Right cardiac atrium (tissue), 5 donors: ENCODE results near the gene NBEAL1. TPM values are rescaled to one million over a fixed set of nuclear protein-coding genes. Genes with fewer than 3 reads are reported as not detected.
"Not testable (repeated sequence)": the region's sequence is repeated elsewhere in the genome, so short reads cannot be mapped to it uniquely, and the experiment has no call there.

Source experiments
- ATAC-seq, 2 donors: fragments of 200-7000 bp; cut with Tn5 transposase; one replicate each; pipeline versions ENCODE4 v1.8.0 to v1.9.1; 2020; ENCODE audit warnings: moderate library complexity in 2 of 2, mild to moderate bottlenecking in 1 of 2
- DNase-seq, 3 donors: peaks; one replicate each; pipeline ENCODE4 v3.0.0-alpha.2; 2020
- H3K27ac ChIP-seq: one replicate; pipeline ENCODE4 v1.5.1; 2013; ENCODE audit warnings: mild to moderate bottlenecking, low read length, control low read depth, moderate library complexity
- H3K27me3 ChIP-seq: one replicate; pipeline ENCODE4 v1.6.1; 2013; ENCODE audit not compliant: control insufficient read depth, insufficient read depth
- H3K4me1 ChIP-seq: one replicate; pipeline ENCODE4 v1.6.1; 2013; ENCODE audit warnings: low read length; ENCODE audit not compliant: control insufficient read depth, insufficient read depth
- H3K4me3 ChIP-seq: one replicate; pipeline ENCODE4 v1.5.1; 2013; ENCODE audit warnings: low read length, control low read depth
- H3K9me3 ChIP-seq: one replicate; pipeline ENCODE4 v1.6.1; 2013; ENCODE audit warnings: low read length; ENCODE audit not compliant: control insufficient read depth
- WGBS: extraction: QIAGEN DNeasy Blood & Tissue Kit; methylation state at CpG from one replicate; pipeline ENCODE4 v1.1.7; 2013; 5-methylcytosine and 5-hydroxymethylcytosine counted together
- intact Hi-C, 4 donors: fragments of 100-400 bp; cut with DNase I; formaldehyde crosslinking; loops; one replicate each; pipeline versions ENCODE4 v1.11.0 to v1.14.0; 2022 to 2023
- long read RNA-seq, 4 donors: library from polyadenylated mRNA; unstranded; transcript quantifications; one replicate each; pipeline ENCODE4 v2.0.0, GENCODE V29; 2020 to 2021
- polyA plus RNA-seq: library from polyadenylated mRNA; stranded (reverse); fragments of 200-250 nt; gene quantifications from one replicate; pipeline ENCODE4 v1.2.3, GENCODE V29; 2013
- total RNA-seq, 4 donors: library from RNA; stranded (reverse); fragmentation: NEBNext Ultra II Directional; extraction: Animal tissue kit (Norgen Biotek cat#: 25700); gene quantifications; one replicate each; pipeline ENCODE4 v1.2.1, GENCODE V29; 2021
- donor health status: healthy with polysubstance abuse.
- donor health status: DM: no; HTN: yes; CAD: no.
- donor health status: DM: no; HTN: no; CAD: no.
- donor health status: DM: no; HTN: yes; CAD: no; lungs with severe emphysema.
- donor health status: DM: yes; HTN: yes; CAD: no.

NBEAL1 gene
- total RNA-seq, result 10 to 100 TPM; 15.9 to 25.0 (median 18.7) TPM
- polyA plus RNA-seq, result 3.5 TPM
- long read RNA-seq, donor 1, partial matches to known transcripts, result 3 of 12 reads
- long read RNA-seq, donor 1, other reads (novel, unspliced or antisense), result 9 of 12 reads
- long read RNA-seq, donor 2, partial matches to known transcripts, result 1 of 2 reads
- long read RNA-seq, donor 2, other reads (novel, unspliced or antisense), result 1 of 2 reads
- long read RNA-seq, donor 3, partial matches to known transcripts, result 6 of 7 reads
- long read RNA-seq, donor 3, other reads (novel, unspliced or antisense), result 1 of 7 reads
- long read RNA-seq, donor 4, result 0 reads

GRCh38 chr2:203014456-203015199 lies at the start of gene NBEAL1:
TSS of gene NBEAL1 (plus strand) at chr2:203014875. CDS start at chr2:203016385, 1,510 bp downstream.
- intact Hi-C loops, result no loop called here
- Histone ChIP-seq H3K27ac (peak within 1 kb of the TSS; percentile 92), H3K4me3 (peak within 1 kb of the TSS; percentile 85), H3K9me3 (no peaks in the 10 kb centered on the region), H3K27me3 (no peaks in the 10 kb centered on the region), H3K4me1 (no peaks in the 10 kb centered on the region)
- ATAC-seq, result peak; percentile 99
- peak; percentile 99 for DNase-seq
- under 1% methylated on average over 59 of the region's 59 CpGs for WGBS

DNA sequence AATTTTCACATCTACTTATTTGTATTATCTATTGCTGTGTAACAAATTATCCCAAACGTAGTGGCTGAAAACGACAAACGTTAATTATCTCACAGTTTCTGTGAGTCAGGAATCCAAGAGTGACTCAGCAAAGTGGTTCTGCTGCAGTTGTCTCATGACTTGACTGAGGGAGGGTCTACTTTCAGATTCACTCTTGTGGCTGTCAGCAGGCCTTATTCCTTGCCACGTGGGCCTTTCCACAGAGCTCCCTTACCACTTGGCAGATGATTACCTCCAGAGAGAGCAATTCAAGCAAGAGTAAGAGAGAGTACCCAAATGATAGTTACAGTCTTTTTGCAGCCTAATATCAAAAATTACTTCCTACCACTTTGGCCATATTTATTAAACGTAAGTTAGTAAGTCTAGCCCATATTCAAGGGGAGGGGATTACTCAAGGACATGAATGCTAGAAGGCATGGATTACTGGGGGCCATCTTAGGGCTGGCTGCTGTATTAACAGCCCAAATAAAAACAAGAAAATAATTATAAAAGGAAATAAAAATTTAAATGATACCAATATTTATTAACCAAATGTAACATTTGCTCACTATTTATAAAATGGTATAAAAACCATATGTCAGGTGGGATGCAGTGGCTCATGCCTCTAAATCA lies 48.7 kb upstream of the NBEAL1 start:
- H3K27me3 ChIP-seq, result no peaks in the 10 kb centered on the region
- H3K9me3 ChIP-seq, result no peaks in the 10 kb centered on the region
- ATAC-seq (no peak), DNase-seq (no peak)
- intact Hi-C loops, result no loop called here
- 45% methylated on average over 5 of the region's 5 CpGs for WGBS
- no peak overlapping the region for H3K4me3 ChIP-seq
- H3K27ac ChIP-seq, result no peak overlapping the region
- H3K4me1 ChIP-seq, result no peaks in the 10 kb centered on the region

DNA sequence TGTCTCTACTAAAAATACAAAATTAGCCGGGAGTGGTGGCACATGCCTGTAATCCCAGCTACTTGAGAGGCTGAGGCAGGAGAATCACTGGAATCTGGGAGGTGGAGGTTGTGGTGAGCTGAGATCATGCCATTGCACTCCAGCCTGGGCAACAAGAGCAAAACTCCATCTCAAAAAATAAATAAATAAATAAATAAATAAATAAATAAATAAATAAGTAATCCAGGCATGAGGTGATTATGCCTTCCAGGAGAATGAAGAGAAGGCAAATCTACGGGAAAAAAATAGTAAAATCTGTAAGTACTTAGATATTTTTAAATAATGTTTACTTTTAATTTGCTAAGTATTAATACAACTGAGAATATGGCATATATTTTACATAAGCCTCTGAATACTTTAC lies 45.3 kb upstream of the NBEAL1 start:
- 50% methylated on average over 2 of the region's 2 CpGs for WGBS
- not testable (repeated sequence) for H3K4me3 ChIP-seq, ATAC-seq

GRCh38 chr2:202976809-202977208 lies 37.9 kb upstream of the NBEAL1 start:
- 95% methylated on average over 3 of the region's 3 CpGs for WGBS
- H3K27ac ChIP-seq, result no peak overlapping the region
- intact Hi-C loops, result no loop called here
- H3K9me3 ChIP-seq, result no peaks in the 10 kb centered on the region
- ATAC-seq (no peak), DNase-seq (no peak)
- no peaks in the 10 kb centered on the region for H3K27me3 ChIP-seq
- no peaks in the 10 kb centered on the region for H3K4me1 ChIP-seq
- H3K4me3 ChIP-seq, result no peak overlapping the region

More for the DNA sequence above, 45.3 kb upstream of the NBEAL1 start:
- H3K27me3 ChIP-seq, H3K27ac ChIP-seq, intact Hi-C loops, DNase-seq, H3K4me1 ChIP-seq, H3K9me3 ChIP-seq: not testable (repeated sequence)

- intact Hi-C loops, result no loop called here
- no peak for ATAC-seq
- no peak overlapping the region for H3K4me3 ChIP-seq
- no peaks in the 10 kb centered on the region for H3K4me1 ChIP-seq
- WGBS, result 92% methylated on average over 3 of the region's 3 CpGs
- no peaks in the 10 kb centered on the region for H3K9me3 ChIP-seq
- no peaks in the 10 kb centered on the region for H3K27me3 ChIP-seq
- DNase-seq, result no peak
- no peak overlapping the region for H3K27ac ChIP-seq
These were observed 31.7 kb upstream of the NBEAL1 start for GRCh38 chr2:202982779-202983491.

GRCh38 chr2:202989749-202990148 lies 24.9 kb upstream of the NBEAL1 start:
- Histone ChIP-seq H3K4me1 (no peaks in the 10 kb centered on the region), H3K27me3 (no peaks in the 10 kb centered on the region), H3K27ac (no peak overlapping the region), H3K4me3 (no peak overlapping the region), H3K9me3 (no peaks in the 10 kb centered on the region)
- WGBS, result 96% methylated on average over 1 of the region's 1 CpG
- intact Hi-C loops, result no loop called here
- ATAC-seq, result no peak
- no peak for DNase-seq

DNA sequence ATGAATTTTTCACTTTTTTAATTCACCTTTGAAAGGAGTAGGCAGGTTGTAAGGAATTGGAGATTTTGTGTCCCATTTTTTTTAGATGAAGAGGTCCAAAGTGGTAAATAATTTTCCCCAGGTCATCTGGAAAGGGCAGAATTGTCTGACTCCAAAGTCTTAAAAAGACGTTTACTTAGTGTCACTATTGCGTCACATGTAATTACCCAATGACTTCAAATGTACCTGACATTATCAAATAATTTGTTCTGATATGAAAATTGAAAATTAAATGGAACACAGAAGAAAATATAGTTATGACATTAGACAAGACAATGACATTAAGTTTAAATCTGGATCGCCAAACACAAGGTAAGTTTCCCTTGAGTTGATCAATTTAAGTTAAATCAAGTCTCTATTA lies 24.2 kb upstream of the NBEAL1 start:
- DNase-seq, result no peak
- Histone ChIP-seq H3K27me3 (no peaks in the 10 kb centered on the region), H3K27ac (no peak overlapping the region), H3K4me3 (no peak overlapping the region), H3K9me3 (no peaks in the 10 kb centered on the region), H3K4me1 (no peaks in the 10 kb centered on the region)
- intact Hi-C loops, result no loop called here
- WGBS, result 94% methylated on average over 3 of the region's 3 CpGs
- ATAC-seq, result no peak

DNA sequence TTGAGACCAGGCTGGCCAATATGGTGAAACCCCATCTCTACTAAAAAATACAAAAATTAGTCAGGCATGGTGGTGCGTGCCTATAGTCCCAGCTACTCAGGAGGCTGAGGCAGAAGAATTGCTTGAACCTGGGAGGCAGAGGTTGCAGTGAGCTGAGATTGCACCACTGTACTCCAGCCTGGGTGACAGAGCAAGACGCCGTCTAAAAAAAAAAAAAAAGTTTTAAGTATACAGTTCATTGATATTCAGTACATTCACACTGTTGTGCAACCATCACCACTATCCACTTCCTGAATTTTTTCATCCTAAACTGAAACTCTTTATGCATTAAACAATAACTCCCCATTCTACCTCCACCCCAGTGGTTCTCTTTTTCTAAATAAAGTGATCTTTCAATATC lies 17.6 kb upstream of the NBEAL1 start:
- ATAC-seq, intact Hi-C loops, H3K4me1 ChIP-seq, H3K27me3 ChIP-seq, H3K9me3 ChIP-seq, H3K4me3 ChIP-seq, H3K27ac ChIP-seq, DNase-seq: not testable (repeated sequence)
- WGBS, result 69% methylated on average over 3 of the region's 3 CpGs

DNA sequence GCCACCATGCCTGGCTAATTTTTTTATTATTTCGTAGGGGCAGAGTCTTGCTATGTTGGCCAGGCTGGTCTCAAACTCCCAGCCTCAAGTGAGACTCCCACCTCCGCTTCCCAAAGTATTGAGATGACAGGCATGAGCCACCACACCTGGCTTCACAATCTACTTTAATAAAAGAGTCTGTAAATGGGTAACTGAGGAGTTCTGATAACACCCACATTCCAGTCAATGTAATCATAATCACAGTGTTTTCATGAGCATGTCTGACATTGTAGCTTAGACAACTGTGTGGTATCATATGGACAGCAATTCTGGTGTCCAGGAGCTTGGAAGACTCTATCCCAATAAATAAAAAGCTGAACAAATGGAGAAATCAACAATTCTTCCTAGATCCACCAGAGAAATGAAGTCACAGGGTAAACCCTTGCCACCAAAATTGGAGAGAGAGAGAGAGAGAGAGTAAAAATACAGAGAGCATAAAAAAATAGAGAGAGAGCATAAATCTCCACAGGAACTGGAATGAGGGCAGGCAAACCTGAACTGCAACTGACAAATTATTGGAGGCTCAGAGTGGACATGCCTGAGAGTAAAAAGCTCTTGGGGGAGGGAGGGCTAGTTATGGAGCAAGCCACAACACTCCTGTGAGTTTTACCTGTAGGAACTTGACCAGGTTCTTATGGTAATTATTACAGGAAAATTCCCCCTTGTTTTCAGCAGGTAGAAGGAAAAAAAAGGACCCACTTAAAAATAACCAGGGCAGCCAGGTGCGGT lies 12.4 kb upstream of the NBEAL1 start:
- H3K9me3 ChIP-seq, result no peaks in the 10 kb centered on the region
- H3K4me3 ChIP-seq, result no peak overlapping the region
- no peaks in the 10 kb centered on the region for H3K27me3 ChIP-seq
- intact Hi-C loops, result no loop called here
- no peaks in the 10 kb centered on the region for H3K4me1 ChIP-seq
- DNase-seq (no peak), ATAC-seq (no peak)
- H3K27ac ChIP-seq, result no peak overlapping the region
- WGBS, result 90% methylated on average over 3 of the region's 3 CpGs

- H3K27ac ChIP-seq, result no peak overlapping the region
- ATAC-seq, result no peak
- WGBS, result 94% methylated on average over 8 of the region's 8 CpGs
- H3K4me1 ChIP-seq, result no peaks in the 10 kb centered on the region
- no peak for DNase-seq
- intact Hi-C loops, result no loop called here
- H3K9me3 ChIP-seq, result no peaks in the 10 kb centered on the region
- H3K27me3 ChIP-seq, result no peaks in the 10 kb centered on the region
- H3K4me3 ChIP-seq, result no peak overlapping the region
These were observed 11.0 kb upstream of the NBEAL1 start for GRCh38 chr2:203003716-203004115.
